ENCODE measurements around the gene DENND1B.

The DENND1B gene

DNA sequence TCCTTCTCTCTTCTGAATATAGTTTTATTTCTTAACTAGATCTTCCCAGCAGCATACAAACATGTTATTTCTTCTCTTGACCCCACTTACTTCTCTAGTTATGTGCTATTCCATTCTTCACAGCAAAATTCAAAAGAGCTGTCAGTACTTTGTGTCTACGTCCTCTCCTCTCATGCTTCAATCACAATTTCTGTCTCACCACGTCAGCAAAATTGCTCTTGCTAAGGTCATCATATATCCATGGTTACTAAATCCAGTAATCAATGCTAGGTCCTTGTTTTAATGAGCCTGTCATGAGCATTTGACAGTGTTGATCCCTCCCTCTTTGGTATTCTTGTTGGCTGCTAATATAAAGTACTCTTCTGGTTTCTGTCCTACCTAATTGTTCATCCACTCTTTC, 214.2 kb downstream of the DENND1B start:
- TF ChIP-seq CTCF (IDR thresholded peaks at IDR 0.05; ENCODE audit: low read depth, low read length) = no peak
- H3K4me3 ChIP-seq (replicated peaks in 1 of 2; ENCODE audit: low read depth in 2 of 2, low read length in 2 of 2) = no peak overlapping the region
- no peak for DNase-seq (ENCODE audit: low read depth in 2 of 2)

- no peak for TF ChIP-seq CTCF (IDR thresholded peaks at IDR 0.05; ENCODE audit: low read depth, low read length)
- H3K4me3 ChIP-seq (replicated peaks in 1 of 2; ENCODE audit: low read depth in 2 of 2, low read length in 2 of 2) = no peak overlapping the region
- DNase-seq (ENCODE audit: low read depth in 2 of 2) = no peak
Measured at GRCh38 chr1:197559655-197560054, 215.6 kb downstream of the DENND1B start.

DNA sequence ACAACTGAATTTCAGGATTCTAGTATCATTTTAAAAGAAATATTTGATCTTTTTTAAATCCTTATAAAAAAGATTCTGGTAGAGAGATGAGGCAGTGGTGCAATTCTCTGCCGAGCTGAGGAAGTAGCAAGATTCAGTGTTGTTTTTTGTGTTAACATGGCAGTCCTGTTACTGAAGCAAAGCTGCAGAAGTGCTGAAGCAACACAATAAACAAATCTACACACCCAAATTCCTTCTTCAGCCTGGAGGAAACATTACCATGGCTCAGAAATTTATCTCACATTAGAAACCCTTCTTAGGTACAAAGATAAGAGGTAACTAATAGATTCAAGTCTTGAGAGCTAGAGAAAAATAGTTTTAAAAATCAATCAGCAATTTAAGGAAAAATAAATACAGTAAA, 216.0 kb downstream of the DENND1B start:
- DNase-seq (ENCODE audit: low read depth in 2 of 2) = no peak
- no peak overlapping the region for H3K4me3 ChIP-seq (replicated peaks in 1 of 2; ENCODE audit: low read depth in 2 of 2, low read length in 2 of 2)
- TF ChIP-seq CTCF (IDR thresholded peaks at IDR 0.05; ENCODE audit: low read depth, low read length) = no peak

DNA sequence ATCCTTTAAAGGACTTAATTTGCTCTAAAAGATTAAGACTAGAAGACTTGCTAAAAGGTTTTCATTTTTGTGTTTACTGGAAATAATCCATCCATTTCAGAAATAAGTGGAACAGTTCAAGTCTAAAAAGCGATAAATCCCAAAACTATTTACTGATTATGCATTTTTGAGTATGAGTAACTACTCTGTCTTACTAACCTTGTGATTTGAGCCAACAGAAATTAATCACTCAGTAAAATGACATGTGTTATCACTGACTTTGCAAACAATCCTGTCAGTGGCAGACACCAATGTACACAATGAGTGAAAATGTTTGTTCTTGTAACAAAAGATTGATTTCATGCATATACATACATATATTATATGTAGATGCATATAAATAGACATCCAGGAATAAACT, 218.0 kb downstream of the DENND1B start:
- DNase-seq (ENCODE audit: low read depth in 2 of 2) = peak; percentile 29 to 51
- TF ChIP-seq CTCF (IDR thresholded peaks at IDR 0.05; ENCODE audit: low read depth, low read length) = no peak
- no peak overlapping the region for H3K4me3 ChIP-seq (replicated peaks in 1 of 2; ENCODE audit: low read depth in 2 of 2, low read length in 2 of 2)

DNA sequence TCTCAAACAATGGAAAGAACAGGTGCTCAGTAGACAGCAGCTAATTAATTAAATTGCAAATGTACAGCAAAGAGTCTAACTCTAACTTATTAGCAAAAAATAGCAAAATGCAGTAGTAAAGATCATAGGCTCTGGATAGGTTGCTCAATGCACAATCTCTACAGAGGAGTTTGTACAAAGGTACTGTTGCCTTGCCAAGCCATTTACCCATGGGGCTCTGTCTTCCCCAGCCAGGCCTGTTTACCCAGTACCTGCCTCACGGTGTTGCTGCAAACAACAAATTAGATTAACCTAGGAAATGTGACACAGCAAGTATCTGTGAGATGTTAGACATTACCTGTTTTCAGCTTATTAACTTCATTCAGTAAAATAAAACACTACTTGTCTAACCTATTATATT, 222.0 kb downstream of the DENND1B start:
- H3K4me3 ChIP-seq (replicated peaks in 1 of 2; ENCODE audit: low read depth in 2 of 2, low read length in 2 of 2) = no peak overlapping the region
- DNase-seq (ENCODE audit: low read depth in 2 of 2) = no peak
- TF ChIP-seq CTCF (IDR thresholded peaks at IDR 0.05; ENCODE audit: low read depth, low read length) = no peak

GRCh38 chr1:197546989-197547388, 228.3 kb downstream of the DENND1B start:
- no peak for TF ChIP-seq CTCF (IDR thresholded peaks at IDR 0.05; ENCODE audit: low read depth, low read length)
- no peak overlapping the region for H3K4me3 ChIP-seq (replicated peaks in 1 of 2; ENCODE audit: low read depth in 2 of 2, low read length in 2 of 2)
- DNase-seq (ENCODE audit: low read depth in 2 of 2) = no peak

- DNase-seq (ENCODE audit: low read depth in 2 of 2) = no peak
Measured at GRCh38 chr1:197544553-197544952, 230.7 kb downstream of the DENND1B start.

More at GRCh38 chr1:197544553-197544952, 230.7 kb downstream of the DENND1B start:
- TF ChIP-seq CTCF (IDR thresholded peaks at IDR 0.05; ENCODE audit: low read depth, low read length) = no peak
- H3K4me3 ChIP-seq (replicated peaks in 1 of 2; ENCODE audit: low read depth in 2 of 2, low read length in 2 of 2) = no peak overlapping the region
